ENCODE results near the gene TUBA4B.

Gene TUBA4B

GRCh38 chr2:219302412-219302968 is 49.4 kb downstream of the TUBA4B start:
- DNase-seq (ENCODE audit: low read depth in 1 of 2, low spot score in 1 of 2) = no peak
- Histone ChIP-seq H3K27ac (replicated peaks) (no peak overlapping the region), H3K27me3 (ENCODE audit: insufficient read depth, poor library complexity, severe bottlenecking) (peaks cover 21% of the 10 kb centered on the region), H3K4me3 (replicated peaks; ENCODE audit: insufficient read depth, low read length) (no peak overlapping the region)
- TF ChIP-seq CTCF (IDR thresholded peaks at IDR 0.05; ENCODE audit: insufficient read depth, low read length) (no peak), GABPA (IDR thresholded peaks at IDR 0.05; ENCODE audit: low read depth) (no peak)

- no peak for TF ChIP-seq GABPA (IDR thresholded peaks at IDR 0.05; ENCODE audit: low read depth)
- Histone ChIP-seq H3K4me3 (replicated peaks; ENCODE audit: insufficient read depth, low read length) (no peak overlapping the region), H3K27me3 (ENCODE audit: insufficient read depth, poor library complexity, severe bottlenecking) (peaks cover 14% of the 10 kb centered on the region), H3K27ac (replicated peaks) (no peak overlapping the region)
- DNase-seq (ENCODE audit: low read depth in 1 of 2, low spot score in 1 of 2) = no peak
These were observed 51.2 kb downstream of the TUBA4B start for GRCh38 chr2:219304223-219304622.

GRCh38 chr2:219306047-219306446 is 53.0 kb downstream of the TUBA4B start:
- Histone ChIP-seq H3K27me3 (ENCODE audit: insufficient read depth, poor library complexity, severe bottlenecking) (peaks cover 13% of the 10 kb centered on the region), H3K4me3 (replicated peaks; ENCODE audit: insufficient read depth, low read length) (no peak overlapping the region)
- TF ChIP-seq GABPA (IDR thresholded peaks at IDR 0.05; ENCODE audit: low read depth) (no peak), POLR2AphosphoS5 (IDR thresholded peaks at IDR 0.05; ENCODE audit: low read depth) (no peak), SPI1 (IDR thresholded peaks at IDR 0.05; ENCODE audit: borderline replicate concordance, low read depth) (no peak), CTCF (IDR thresholded peaks at IDR 0.05; ENCODE audit: insufficient read depth, low read length) (no peak), REST (IDR thresholded peaks at IDR 0.05; ENCODE audit: insufficient replicate concordance, low read depth) (no peak)

GRCh38 chr2:219308142-219309101 is 55.4 kb downstream of the TUBA4B start:
- peak; percentile 29 to 54 for DNase-seq (ENCODE audit: low read depth in 1 of 2, low spot score in 1 of 2)
- TF ChIP-seq CTCF (IDR thresholded peaks at IDR 0.05; ENCODE audit: insufficient read depth, low read length) = no peak
- TF ChIP-seq REST (IDR thresholded peaks at IDR 0.05; ENCODE audit: insufficient replicate concordance, low read depth) = peak; percentile 98
- Histone ChIP-seq H3K4me3 (replicated peaks; ENCODE audit: insufficient read depth, low read length) (no peak overlapping the region), H3K27me3 (ENCODE audit: insufficient read depth, poor library complexity, severe bottlenecking) (peaks cover 5% of the 10 kb centered on the region), H3K27ac (replicated peaks) (no peak overlapping the region)

More at GRCh38 chr2:219306047-219306446, 53.0 kb downstream of the TUBA4B start:
- DNase-seq (ENCODE audit: low read depth in 1 of 2, low spot score in 1 of 2) = no peak
- no peak overlapping the region for H3K27ac ChIP-seq (replicated peaks)
